Peyer's patch (tissue), 4 donors: ENCODE results near the gene SHISA6.

Source experiments
- CTCF ChIP-seq, 6 experiments: fragments of 450-650 bp in 4 of 6; fragments of 200-600 bp in 2 of 6; sonication (generic) in 1 of 6; IDR thresholded peaks; one replicate each; pipeline ENCODE4 v1.5.1; 2017 to 2019; ENCODE audit warnings: antibody characterized with exemption in 6 of 6, mild to moderate bottlenecking in 3 of 6, moderate library complexity in 1 of 6
- POLR2A ChIP-seq, 2 donors: fragments of 450-650 bp; IDR thresholded peaks; one replicate each; pipeline ENCODE4 v1.5.1; 2017; ENCODE audit warnings: antibody characterized with exemption in 2 of 2, mild to moderate bottlenecking in 2 of 2, moderate library complexity in 2 of 2

DNA sequence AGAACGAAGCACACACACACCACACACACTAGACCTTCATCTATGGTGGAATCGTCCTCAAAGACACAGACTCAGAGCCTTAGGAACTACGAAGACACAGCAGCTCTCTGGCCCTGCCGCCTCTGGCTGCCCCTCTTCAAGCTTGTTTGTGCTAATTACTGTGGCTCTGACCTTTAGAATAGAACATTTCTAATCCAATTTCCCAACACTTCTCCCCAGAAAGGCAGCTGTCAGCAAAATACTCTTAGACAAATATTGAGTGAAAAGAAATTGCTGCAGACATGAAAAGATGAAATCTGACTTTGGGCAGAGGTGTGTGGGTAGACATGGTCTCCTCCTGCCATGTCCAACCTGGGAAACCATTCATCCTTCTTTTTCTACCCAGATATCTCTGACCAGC lies 205.3 kb downstream of the SHISA6 start:
- TF ChIP-seq CTCF (IDR thresholded peaks at IDR 0.05) (no peak), POLR2A (IDR thresholded peaks at IDR 0.05) (no peak)
